ENCODE measurements around the gene NACC2. TPM values are rescaled to one million over a fixed set of nuclear protein-coding genes. Genes with fewer than 3 reads are reported as not detected.

The NACC2 gene
- total and polyA plus RNA-seq, 10 donors = 2.1 to 34.9 (median 23.7) TPM

- peak overlapping the region in 1 of 8 donors; percentile 16 for H3K27ac ChIP-seq
- 18 to 50% (median 38%) methylated on average over 1 to 14 of the region's 14 CpGs for WGBS, 5 donors
- peak overlapping the region in 1 of 8 donors; percentile 4 for H3K4me3 ChIP-seq
- TF ChIP-seq POLR2AphosphoS5 (IDR thresholded peaks at IDR 0.05) (peak in 1 of 3 donors; percentile 26), CTCF (IDR thresholded peaks at IDR 0.05 in 8 of 11, conservative IDR thresholded peaks at IDR 0.05 in 3 of 11) (no peak), POLR2A (IDR thresholded peaks at IDR 0.05) (no peak)
- H3K9me3 ChIP-seq = no peaks in the 10 kb centered on the region
- H3K4me1 ChIP-seq = peaks cover 4 to 41% (median 31%) of the 10 kb centered on the region in 6 donors
- intact Hi-C loops (cut with DNase I; ENCODE audit: low total_unique reads) = no loop called here
- no peak for DNase-seq
- H3K36me3 ChIP-seq = no peaks in the 10 kb centered on the region
- H3K27me3 ChIP-seq (replicated peaks in 1 of 7) = peaks cover 0 to 59% (median 0%) of the 10 kb centered on the region in 7 donors
Measured at GRCh38 chr9:136098844-136099243, 3.8 kb upstream of the NACC2 start.

- Histone ChIP-seq H3K9me3 (no peaks in the 10 kb centered on the region), H3K36me3 (no peaks in the 10 kb centered on the region), H3K27me3 (replicated peaks in 1 of 7) (peaks cover 0 to 59% (median 0%) of the 10 kb centered on the region in 7 donors), H3K27ac (no peak overlapping the region), H3K4me3 (no peak overlapping the region), H3K4me1 (peaks cover 9 to 44% (median 35%) of the 10 kb centered on the region in 6 donors)
- DNase-seq = no peak
- TF ChIP-seq CTCF (IDR thresholded peaks at IDR 0.05 in 8 of 11, conservative IDR thresholded peaks at IDR 0.05 in 3 of 11) (no peak), POLR2AphosphoS5 (IDR thresholded peaks at IDR 0.05) (no peak), POLR2A (IDR thresholded peaks at IDR 0.05) (no peak)
- intact Hi-C loops (cut with DNase I; ENCODE audit: low total_unique reads) = no loop called here
- WGBS, 5 donors = 77 to 92% (median 84%) methylated on average over 11 of the region's 11 CpGs
Measured at GRCh38 chr9:136098210-136098609, 3.1 kb upstream of the NACC2 start.

- peak overlapping the region in 4 of 8 donors; percentile 86 to 95 (median 94) for H3K27ac ChIP-seq
- peaks cover 14 to 61% (median 52%) of the 10 kb centered on the region in 6 donors for H3K4me1 ChIP-seq
- intact Hi-C loops (cut with DNase I; ENCODE audit: low total_unique reads) = no loop called here
- H3K9me3 ChIP-seq = no peaks in the 10 kb centered on the region
- TF ChIP-seq POLR2A (IDR thresholded peaks at IDR 0.05) = no peak
- no peak for TF ChIP-seq POLR2AphosphoS5 (IDR thresholded peaks at IDR 0.05)
- no peak for TF ChIP-seq CTCF (IDR thresholded peaks at IDR 0.05 in 8 of 11, conservative IDR thresholded peaks at IDR 0.05 in 3 of 11)
- H3K4me3 ChIP-seq = peak overlapping the region in 1 of 8 donors; percentile 94
- peaks cover 0 to 12% (median 0%) of the 10 kb centered on the region in 6 donors for H3K36me3 ChIP-seq
- peaks cover 0 to 57% (median 0%) of the 10 kb centered on the region in 7 donors for H3K27me3 ChIP-seq (replicated peaks in 1 of 7)
- WGBS, 5 donors = 86 to 92% (median 88%) methylated on average over 5 of the region's 5 CpGs
- no peak for DNase-seq
Measured at GRCh38 chr9:136096505-136097001, 1.5 kb upstream of the NACC2 start.

- Histone ChIP-seq H3K4me3 (peak overlapping the region; percentile 62 to 94 (median 84)), H3K9me3 (no peaks in the 10 kb centered on the region), H3K27me3 (replicated peaks in 1 of 7) (peaks cover 0 to 48% (median 0%) of the 10 kb centered on the region in 7 donors), H3K4me1 (peaks cover 33 to 79% (median 72%) of the 10 kb centered on the region in 6 donors), H3K27ac (peak overlapping the region; percentile 61 to 95 (median 92)), H3K36me3 (peaks cover 0 to 12% (median 0%) of the 10 kb centered on the region in 6 donors)
- TF ChIP-seq POLR2A (IDR thresholded peaks at IDR 0.05) (no peak), POLR2AphosphoS5 (IDR thresholded peaks at IDR 0.05) (peak in 2 of 3 donors; percentile 44 to 72)
- peak; percentile 91 for DNase-seq
- WGBS, 5 donors = 6 to 11% (median 8%) methylated on average over 44 to 74 of the region's 74 CpGs
- intact Hi-C loops (cut with DNase I; ENCODE audit: low total_unique reads) = no loop called here
Measured at GRCh38 chr9:136093995-136094881, 851 bp downstream of the NACC2 start.
